Body of pancreas (tissue), 4 donors: ENCODE results near the gene MGAT5.

Experiments
- CTCF ChIP-seq, 7 experiments: fragments of 450-650 bp in 4 of 7; fragments of 200-600 bp in 3 of 7; sonication (generic) in 3 of 7; IDR thresholded peaks; one replicate each; pipeline ENCODE4 v1.5.1; 2016 to 2019; ENCODE audit warnings: antibody characterized with exemption in 7 of 7
- POLR2A ChIP-seq, 3 donors: fragments of 450-650 bp; IDR thresholded peaks; one replicate each; pipeline ENCODE4 v1.6.1; 2016; ENCODE audit warnings: antibody characterized with exemption in 3 of 3, mild to moderate bottlenecking in 2 of 3

GRCh38 chr2:134212746-134213145 is 41.1 kb upstream of the MGAT5 start:
- TF ChIP-seq POLR2A (IDR thresholded peaks at IDR 0.05) = no peak
- no peak for TF ChIP-seq CTCF (IDR thresholded peaks at IDR 0.05)
